WTC11 (cell line): ENCODE results near the gene ZDHHC4.

ENCODE experiments used
- ZNF423 ChIP-seq: fragments of 250-450 bp; sonication (Bioruptor Pico); IDR thresholded peaks from 2 replicates; pipeline ENCODE4 v2.1.2; 2022; ENCODE audit warnings: mild to moderate bottlenecking, moderate library complexity
- TF ChIP-seq, protein P1 (sequence below): fragments of 200-600 bp; IDR thresholded peaks from 2 replicates; pipeline ENCODE4 v1.8.0; 2022; ENCODE audit warnings: antibody characterized with exemption
- TF ChIP-seq, protein P2 (sequence below): sonication (generic); formaldehyde crosslinking; IDR thresholded peaks from 2 replicates; pipeline ENCODE4 v1.8.0; 2022; ENCODE audit warnings: mild to moderate bottlenecking, missing genetic modification reagents

DNA sequence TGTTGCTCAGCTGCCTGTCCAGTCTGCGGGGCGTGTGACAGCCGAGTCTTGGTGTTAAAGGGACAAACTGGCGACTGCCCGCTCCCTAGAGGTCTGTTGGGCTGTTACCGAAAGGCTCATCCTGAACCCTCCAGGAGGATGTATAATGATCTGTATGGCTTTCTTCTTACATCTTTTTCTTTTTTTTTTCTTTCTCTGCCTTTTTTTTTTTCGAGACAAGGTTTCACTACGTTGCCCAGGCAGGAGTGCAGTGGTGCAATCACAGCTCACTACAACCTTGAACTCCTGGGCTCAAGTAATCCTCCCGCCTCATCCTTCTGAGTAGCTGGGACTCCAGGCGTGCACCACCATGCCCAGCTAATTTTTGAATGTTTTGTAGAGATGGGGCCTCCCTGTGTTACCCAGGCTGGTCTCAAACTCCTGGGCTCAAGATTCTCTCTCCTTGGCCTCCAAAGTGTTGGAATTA, 13.4 kb downstream of the ZDHHC4 start:
- TF ChIP-seq ZNF423 (CRISPR knock-in tag) = no peak
- TF ChIP-seq, protein P1, sequence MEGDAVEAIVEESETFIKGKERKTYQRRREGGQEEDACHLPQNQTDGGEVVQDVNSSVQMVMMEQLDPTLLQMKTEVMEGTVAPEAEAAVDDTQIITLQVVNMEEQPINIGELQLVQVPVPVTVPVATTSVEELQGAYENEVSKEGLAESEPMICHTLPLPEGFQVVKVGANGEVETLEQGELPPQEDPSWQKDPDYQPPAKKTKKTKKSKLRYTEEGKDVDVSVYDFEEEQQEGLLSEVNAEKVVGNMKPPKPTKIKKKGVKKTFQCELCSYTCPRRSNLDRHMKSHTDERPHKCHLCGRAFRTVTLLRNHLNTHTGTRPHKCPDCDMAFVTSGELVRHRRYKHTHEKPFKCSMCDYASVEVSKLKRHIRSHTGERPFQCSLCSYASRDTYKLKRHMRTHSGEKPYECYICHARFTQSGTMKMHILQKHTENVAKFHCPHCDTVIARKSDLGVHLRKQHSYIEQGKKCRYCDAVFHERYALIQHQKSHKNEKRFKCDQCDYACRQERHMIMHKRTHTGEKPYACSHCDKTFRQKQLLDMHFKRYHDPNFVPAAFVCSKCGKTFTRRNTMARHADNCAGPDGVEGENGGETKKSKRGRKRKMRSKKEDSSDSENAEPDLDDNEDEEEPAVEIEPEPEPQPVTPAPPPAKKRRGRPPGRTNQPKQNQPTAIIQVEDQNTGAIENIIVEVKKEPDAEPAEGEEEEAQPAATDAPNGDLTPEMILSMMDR = no peak
- TF ChIP-seq, protein P2, sequence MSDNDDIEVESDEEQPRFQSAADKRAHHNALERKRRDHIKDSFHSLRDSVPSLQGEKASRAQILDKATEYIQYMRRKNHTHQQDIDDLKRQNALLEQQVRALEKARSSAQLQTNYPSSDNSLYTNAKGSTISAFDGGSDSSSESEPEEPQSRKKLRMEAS = no peak
